Stimulated activated CD4-positive, alpha-beta T cell treated with anti-CD3 and anti-CD28 coated beads, Interleukin-12 subunit alpha, Interleukin-12 subunit beta, amount 100 ng/mL, for 4 hours (primary cell): ENCODE measurements around the gene TSC2.
"Not testable (repeated sequence)": the region's sequence is repeated elsewhere in the genome, so short reads cannot be mapped to it uniquely, and the experiment has no call there.

Experiments used
- DNase-seq: peaks from one replicate; pipeline ENCODE4 v3.0.0-alpha.2; 2020

The TSC2 gene

GRCh38 chr16:2107791-2108125, 60.0 kb downstream of the TSC2 start:
- DNase-seq: not testable (repeated sequence)

GRCh38 chr16:2108446-2109270, 60.9 kb downstream of the TSC2 start:
- DNase-seq: not testable (repeated sequence)

GRCh38 chr16:2109271-2109580, 61.4 kb downstream of the TSC2 start:
- not testable (repeated sequence) for DNase-seq

GRCh38 chr16:2109872-2110271, 62.1 kb downstream of the TSC2 start:
- DNase-seq: not testable (repeated sequence)

- DNase-seq: not testable (repeated sequence)
Measured at GRCh38 chr16:2110332-2111008, 62.7 kb downstream of the TSC2 start.

GRCh38 chr16:2111009-2111353, 63.2 kb downstream of the TSC2 start:
- not testable (repeated sequence) for DNase-seq

- DNase-seq: not testable (repeated sequence)
Measured at GRCh38 chr16:2111412-2112335, 63.9 kb downstream of the TSC2 start.

- DNase-seq: not testable (repeated sequence)
Measured at GRCh38 chr16:2112539-2113106, 64.8 kb downstream of the TSC2 start.

GRCh38 chr16:2114225-2114624, 66.4 kb downstream of the TSC2 start:
- not testable (repeated sequence) for DNase-seq

GRCh38 chr16:2114885-2115590, 67.3 kb downstream of the TSC2 start:
- not testable (repeated sequence) for DNase-seq

GRCh38 chr16:2115591-2115973, 67.8 kb downstream of the TSC2 start:
- no peak for DNase-seq

GRCh38 chr16:2116428-2116827, 68.6 kb downstream of the TSC2 start:
- not testable (repeated sequence) for DNase-seq

GRCh38 chr16:2117341-2117740, 69.6 kb downstream of the TSC2 start:
- not testable (repeated sequence) for DNase-seq

GRCh38 chr16:2117960-2118722, 70.4 kb downstream of the TSC2 start:
- not testable (repeated sequence) for DNase-seq

GRCh38 chr16:2121325-2121724, 73.5 kb downstream of the TSC2 start:
- DNase-seq: not testable (repeated sequence)

GRCh38 chr16:2121853-2122252, 74.1 kb downstream of the TSC2 start:
- no peak for DNase-seq

GRCh38 chr16:2122429-2122828, 74.6 kb downstream of the TSC2 start:
- DNase-seq: no peak

GRCh38 chr16:2122934-2123683, 75.3 kb downstream of the TSC2 start:
- not testable (repeated sequence) for DNase-seq

GRCh38 chr16:2123706-2124376, 76.1 kb downstream of the TSC2 start:
- not testable (repeated sequence) for DNase-seq

GRCh38 chr16:2124377-2124693, 76.5 kb downstream of the TSC2 start:
- DNase-seq: not testable (repeated sequence)
